Activated CD4-positive, alpha-beta memory T cell treated with anti-CD3 and anti-CD28 coated beads, Interleukin-2, amount 10 ng/mL, durations not matched to agents 7 days and 5 days (primary cell): ENCODE measurements around the gene ZNF473. TPM values are rescaled to one million over a fixed set of nuclear protein-coding genes. Genes with fewer than 3 reads are reported as not detected.

ENCODE experiments used
- CTCF ChIA-PET: fragments of 350-600 bp; sonication (Branson Sonifier 250); formaldehyde crosslinking; loops from one replicate; lab custom pipeline; 2021; ENCODE audit warnings: antibody characterized with exemption, inconsistent platforms; lab: Charles Lee
- POLR2A ChIA-PET: fragments of 350-600 bp; sonication (Branson Sonifier 250); formaldehyde crosslinking; loops from one replicate; lab custom pipeline; 2021; ENCODE audit warnings: antibody characterized with exemption; lab: Charles Lee
- DNase-seq: peaks from one replicate; pipeline ENCODE4 v3.0.0-alpha.2; 2020
- H3K27ac Mint-ChIP-seq: one replicate; pipeline ENCODE4 v1.8.0; 2021; ENCODE audit warnings: mild to moderate bottlenecking, mixed read lengths
- H3K27me3 Mint-ChIP-seq: one replicate; pipeline ENCODE4 v1.8.0; 2021; ENCODE audit warnings: mixed read lengths
- H3K36me3 Mint-ChIP-seq: one replicate; pipeline ENCODE4 v1.8.0; 2021; ENCODE audit warnings: low read depth, mixed read lengths
- H3K4me1 Mint-ChIP-seq: one replicate; pipeline ENCODE4 v1.8.0; 2021; ENCODE audit warnings: mixed read lengths
- H3K4me3 Mint-ChIP-seq: one replicate; pipeline ENCODE4 v1.8.0; 2021; ENCODE audit warnings: mild to moderate bottlenecking, mixed read lengths
- H3K9me3 Mint-ChIP-seq: one replicate; pipeline ENCODE4 v1.8.0; 2021; ENCODE audit warnings: mixed read lengths
- total RNA-seq, 2 experiments: library from RNA; stranded (reverse); gene quantifications; one replicate each; pipeline ENCODE4 v1.2.3, GENCODE V29; 2021

ZNF473 gene
- total RNA-seq, 2 experiments from 2014 or later: 8.0 to 8.1 TPM

DNA sequence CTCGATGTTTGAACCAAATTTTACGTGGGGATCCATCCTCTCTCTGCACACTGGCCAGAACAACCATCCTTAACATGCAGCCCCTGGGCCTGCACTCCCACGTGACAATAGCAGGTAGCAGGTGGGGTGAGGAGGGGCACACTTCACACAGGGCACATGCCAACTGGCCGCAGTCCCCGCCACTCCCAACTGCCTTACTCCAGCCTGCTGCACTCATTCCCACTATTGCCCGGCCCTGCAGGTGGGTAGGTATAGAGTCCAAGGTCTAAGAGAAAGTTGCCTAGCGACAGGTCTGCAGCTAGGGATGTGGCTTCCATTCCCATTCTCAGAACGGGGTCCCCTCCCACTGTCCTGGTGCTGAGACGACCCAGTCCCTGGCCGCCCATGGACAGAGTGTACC, 18.6 kb upstream of the ZNF473 start:
- Mint-ChIP-seq H3K36me3 (peaks cover 64% of the 10 kb centered on the region), H3K4me3 (no peak overlapping the region), H3K4me1 (peaks cover 33% of the 10 kb centered on the region), H3K27me3 (no peaks in the 10 kb centered on the region), H3K9me3 (no peaks in the 10 kb centered on the region), H3K27ac (no peak overlapping the region)
- CTCF ChIA-PET: no interaction called here
- no peak for DNase-seq
- POLR2A ChIA-PET: no interaction called here

DNA sequence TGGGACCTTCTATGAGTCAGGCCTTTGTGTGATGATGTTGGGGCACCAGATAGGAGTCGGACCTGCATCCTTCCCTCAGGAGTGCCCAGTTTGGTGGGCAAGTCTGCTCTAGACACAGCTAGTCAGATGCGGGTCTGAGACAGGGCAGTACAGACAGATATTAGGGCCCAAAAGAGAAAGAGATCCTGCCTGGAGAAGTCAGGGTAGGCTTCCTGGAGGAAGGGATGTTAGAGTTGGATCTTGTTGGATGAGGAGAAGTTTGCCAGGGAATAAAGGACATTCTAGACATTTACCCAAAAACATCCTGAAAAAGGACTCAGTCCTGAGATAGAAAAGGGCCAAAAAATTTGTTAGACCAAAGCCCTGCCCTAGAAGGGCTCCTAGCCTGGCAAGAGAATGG, 17.9 kb upstream of the ZNF473 start:
- no peaks in the 10 kb centered on the region for H3K27me3 Mint-ChIP-seq
- H3K27ac Mint-ChIP-seq: no peak overlapping the region
- no peaks in the 10 kb centered on the region for H3K9me3 Mint-ChIP-seq
- ChIA-PET CTCF (no interaction called here), POLR2A (no interaction called here)
- H3K36me3 Mint-ChIP-seq: peaks cover 62% of the 10 kb centered on the region
- no peak overlapping the region for H3K4me3 Mint-ChIP-seq
- peaks cover 27% of the 10 kb centered on the region for H3K4me1 Mint-ChIP-seq
- no peak for DNase-seq

DNA sequence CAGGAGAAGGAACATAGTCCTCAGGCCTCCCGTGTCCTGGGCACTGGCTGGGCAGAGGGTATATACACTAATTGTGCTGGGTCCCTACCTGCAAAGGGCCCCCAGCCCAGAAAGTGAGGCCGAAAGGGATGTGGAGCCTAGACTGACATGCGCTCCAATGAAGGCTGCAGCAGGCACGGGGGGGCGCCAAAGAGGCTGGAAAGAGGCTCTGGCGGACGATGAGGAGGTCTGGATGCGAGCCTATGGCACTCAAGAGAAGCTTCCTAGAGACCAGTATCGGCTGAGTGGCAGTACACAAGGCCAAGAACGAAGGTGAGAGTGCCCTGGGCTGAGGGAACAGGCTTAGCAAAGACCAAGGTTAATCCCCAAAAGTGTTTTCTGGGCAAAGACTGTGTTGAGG, 17.3 kb upstream of the ZNF473 start:
- DNase-seq: no peak
- peaks cover 61% of the 10 kb centered on the region for H3K36me3 Mint-ChIP-seq
- H3K27ac Mint-ChIP-seq: no peak overlapping the region
- H3K9me3 Mint-ChIP-seq: no peaks in the 10 kb centered on the region
- H3K4me3 Mint-ChIP-seq: no peak overlapping the region
- H3K4me1 Mint-ChIP-seq: peaks cover 21% of the 10 kb centered on the region
- ChIA-PET POLR2A (no interaction called here), CTCF (no interaction called here)
- no peaks in the 10 kb centered on the region for H3K27me3 Mint-ChIP-seq

DNA sequence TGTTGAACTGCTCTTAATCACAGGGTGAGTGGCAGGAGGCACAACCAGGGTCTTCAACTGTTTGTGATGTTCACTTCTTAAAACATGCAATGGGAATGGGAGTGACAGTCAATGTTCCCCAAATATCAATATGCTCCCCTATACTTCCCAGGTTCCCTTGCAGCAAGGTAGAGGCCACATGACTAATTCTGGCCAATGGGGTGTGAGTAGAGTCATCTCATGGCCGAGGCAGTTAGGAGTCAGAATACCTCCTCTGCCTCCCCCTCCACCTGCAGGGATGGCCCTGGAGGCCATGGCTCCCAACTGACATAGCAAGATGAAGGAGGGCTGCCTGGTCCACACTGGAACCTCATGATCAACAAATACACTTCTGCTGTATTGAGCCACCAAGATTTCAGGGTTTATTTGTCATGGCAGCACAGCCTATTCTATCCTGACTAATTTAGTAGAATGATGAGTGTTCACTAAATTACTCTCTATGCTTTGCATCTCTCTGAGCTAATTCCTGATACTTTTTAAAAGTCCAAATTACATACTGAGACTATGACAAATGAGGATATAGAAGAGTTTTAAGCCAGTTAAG, 9.5 kb upstream of the ZNF473 start:
- no peak for DNase-seq
- Mint-ChIP-seq H3K4me1 (peaks cover 6% of the 10 kb centered on the region), H3K36me3 (peaks cover 60% of the 10 kb centered on the region), H3K4me3 (no peak overlapping the region), H3K9me3 (no peaks in the 10 kb centered on the region), H3K27ac (no peak overlapping the region), H3K27me3 (no peaks in the 10 kb centered on the region)
- ChIA-PET CTCF (no interaction called here), POLR2A (interaction anchor here (0.9 kb wide), 1 partner anchor 9 kb away, joined by 3 read pairs; the partner anchor contains the start of gene ZNF473)

DNA sequence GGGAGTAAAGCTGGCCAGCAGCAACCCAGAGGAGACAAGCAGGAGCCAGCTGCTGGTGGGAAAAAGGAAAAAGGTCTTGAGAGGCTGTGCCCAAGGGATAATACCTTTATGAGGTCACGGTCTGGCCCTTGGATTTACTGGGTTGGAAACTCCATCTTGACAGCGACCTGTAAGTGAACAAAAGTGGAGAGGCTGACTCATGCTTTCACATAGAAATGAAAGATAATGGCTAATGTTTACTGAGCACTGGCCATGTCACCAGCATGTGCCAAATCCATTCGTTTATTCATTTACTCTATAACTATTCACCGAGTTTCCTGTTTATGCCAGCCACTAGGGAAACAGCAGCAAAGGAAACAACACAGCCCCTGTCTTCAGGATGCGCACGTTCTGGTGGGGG, 5.3 kb upstream of the ZNF473 start:
- H3K9me3 Mint-ChIP-seq: no peaks in the 10 kb centered on the region
- H3K36me3 Mint-ChIP-seq: peaks cover 38% of the 10 kb centered on the region
- CTCF ChIA-PET: no interaction called here
- H3K27ac Mint-ChIP-seq: no peak overlapping the region
- no peak overlapping the region for H3K4me3 Mint-ChIP-seq
- DNase-seq: no peak
- H3K27me3 Mint-ChIP-seq: no peaks in the 10 kb centered on the region
- H3K4me1 Mint-ChIP-seq: peaks cover 32% of the 10 kb centered on the region
- POLR2A ChIA-PET: no interaction called here

DNA sequence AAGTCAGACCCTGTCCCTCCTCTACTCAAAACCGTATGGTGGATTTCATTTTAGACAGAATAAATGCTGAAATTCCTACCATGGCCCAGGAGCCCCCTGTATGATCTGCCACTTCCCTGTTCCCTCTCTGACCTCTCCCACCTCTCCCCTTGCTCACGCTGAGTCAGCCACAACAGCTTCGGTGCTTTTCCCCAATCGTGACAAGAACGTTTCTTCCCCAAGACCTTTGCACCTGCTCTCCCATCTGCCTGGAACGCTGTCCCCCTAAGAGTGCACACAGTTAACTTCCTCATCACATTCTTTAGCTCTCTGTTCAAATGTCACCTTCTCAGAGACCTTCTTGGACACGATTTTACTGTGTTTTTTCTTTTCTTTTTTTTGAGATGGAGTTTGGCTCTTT, 3.0 kb upstream of the ZNF473 start:
- ChIA-PET CTCF (no interaction called here), POLR2A (no interaction called here)
- no peak for DNase-seq
- Mint-ChIP-seq H3K27ac (no peak overlapping the region), H3K4me1 (peaks cover 49% of the 10 kb centered on the region), H3K4me3 (no peak overlapping the region), H3K9me3 (peaks cover 4% of the 10 kb centered on the region), H3K36me3 (peaks cover 33% of the 10 kb centered on the region), H3K27me3 (no peaks in the 10 kb centered on the region)

DNA sequence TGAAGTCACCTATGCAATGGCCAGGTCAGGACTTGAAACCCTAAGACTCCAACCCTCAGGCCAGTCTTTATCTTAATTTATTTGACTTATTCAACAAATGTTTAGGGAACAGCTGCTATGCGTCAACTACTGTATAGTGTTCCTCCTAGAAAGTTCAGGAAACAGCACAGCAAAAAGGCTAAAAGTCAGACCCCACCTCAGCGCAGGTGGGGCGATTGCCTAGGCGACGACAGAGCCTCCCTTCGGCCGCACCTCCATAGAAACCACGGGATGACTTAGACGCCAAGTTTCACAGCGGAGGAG, 1.1 kb upstream of the ZNF473 start:
- H3K27me3 Mint-ChIP-seq: no peaks in the 10 kb centered on the region
- peaks cover 4% of the 10 kb centered on the region for H3K9me3 Mint-ChIP-seq
- no peak for DNase-seq
- H3K36me3 Mint-ChIP-seq: peaks cover 27% of the 10 kb centered on the region
- H3K27ac Mint-ChIP-seq: peak overlapping the region; percentile 86
- H3K4me3 Mint-ChIP-seq: peak overlapping the region; percentile 85
- CTCF ChIA-PET: interaction anchor here (0.6 kb wide), 1 partner anchor 113 kb away, joined by 3 read pairs; no protein-coding TSS in a partner anchor
- POLR2A ChIA-PET: interaction anchor here (0.9 to 2.7 kb wide), 7 partner anchors 14 to 700 kb away, joined by 3 to 17 read pairs (median 3); partner anchors contain the start of genes AP2A1, ATF5 and NUP62
- H3K4me1 Mint-ChIP-seq: peaks cover 49% of the 10 kb centered on the region

DNA sequence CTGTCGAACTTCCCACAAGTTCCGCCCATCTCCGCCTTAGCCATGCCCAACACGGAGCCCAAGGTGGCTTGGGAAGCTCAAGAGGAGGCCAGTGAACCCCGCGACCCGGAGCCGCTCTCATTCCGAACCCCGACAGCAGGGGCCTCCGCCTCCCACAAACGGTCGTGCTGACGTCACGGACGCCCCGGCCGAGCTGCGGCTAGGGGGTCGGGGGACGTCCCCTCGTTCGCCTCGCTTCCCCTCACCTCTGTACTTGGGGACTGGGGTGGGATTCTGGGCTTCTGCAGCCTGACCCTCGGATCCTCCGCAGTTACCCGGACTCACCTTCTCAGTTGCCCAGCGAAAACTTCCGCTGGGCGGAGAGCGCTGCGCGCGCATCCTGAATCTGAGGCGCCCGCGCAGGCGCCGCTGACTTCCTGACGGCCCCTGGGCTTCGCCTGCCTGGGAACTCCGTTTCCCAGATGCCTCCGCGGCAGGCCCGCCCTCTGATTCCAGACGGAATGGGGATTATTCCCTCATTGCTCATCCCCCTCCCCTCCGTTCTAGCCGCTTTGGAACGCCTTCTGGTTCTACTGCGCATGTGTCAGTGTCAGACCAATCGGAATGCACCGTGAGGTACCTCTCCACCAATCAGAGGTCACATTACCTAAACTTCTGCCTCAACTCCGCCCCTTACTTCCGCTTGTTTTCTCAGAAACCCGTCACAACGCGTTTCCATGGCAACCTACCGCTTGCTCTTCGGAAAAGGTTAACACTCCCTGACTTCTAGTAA, 597 bp upstream of the ZNF473 start, which contains the start of gene VRK3:
TSS of gene VRK3 (minus strand) at position 351 of the 772 bp plus-strand sequence. CDS start 9,210 bp downstream, outside the sequence.
- peak within 1 kb of the TSS; percentile 86 for H3K27ac Mint-ChIP-seq
- peak within 1 kb of the TSS; percentile 85 for H3K4me3 Mint-ChIP-seq
- H3K27me3 Mint-ChIP-seq: no peaks in the 10 kb centered on the region
- H3K36me3 Mint-ChIP-seq: peaks cover 27% of the 10 kb centered on the region
- CTCF ChIA-PET: interaction anchor here (0.6 kb wide), 2 partner anchors 97 to 113 kb away, joined by 3 read pairs; no protein-coding TSS in a partner anchor
- H3K9me3 Mint-ChIP-seq: peaks cover 4% of the 10 kb centered on the region
- H3K4me1 Mint-ChIP-seq: peaks cover 49% of the 10 kb centered on the region
- POLR2A ChIA-PET: interaction anchor here (0.7 to 2.7 kb wide), 10 partner anchors 8 to 700 kb away, joined by 3 to 17 read pairs (median 3); partner anchors contain the start of genes AKT1S1, AP2A1, ATF5 and NUP62
- peak; percentile 98 for DNase-seq

DNA sequence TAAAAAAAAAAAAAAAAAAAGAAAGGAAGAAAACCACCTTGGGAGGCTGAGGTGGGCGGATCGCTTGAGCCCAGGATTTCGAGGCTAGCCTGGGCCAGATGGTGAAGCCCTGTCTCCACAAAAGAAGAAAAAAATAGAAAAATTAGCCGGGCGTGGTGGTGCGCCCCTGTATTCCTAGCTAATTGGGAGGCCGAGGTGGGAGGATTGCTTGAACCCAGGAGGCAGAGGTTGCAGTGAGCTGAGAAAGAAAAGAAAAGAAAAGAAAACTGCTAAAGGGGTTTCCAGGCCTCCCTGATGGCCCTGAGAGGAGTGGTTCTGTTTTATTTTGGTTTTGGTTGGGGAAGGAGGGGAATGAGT, 723 bp downstream of the ZNF473 start:
- CTCF ChIA-PET: no interaction called here
- Mint-ChIP-seq H3K27me3 (no peaks in the 10 kb centered on the region), H3K36me3 (peaks cover 25% of the 10 kb centered on the region), H3K27ac (no peak overlapping the region), H3K4me1 (peaks cover 42% of the 10 kb centered on the region), H3K4me3 (peak overlapping the region; percentile 85), H3K9me3 (peaks cover 4% of the 10 kb centered on the region)
- no peak for DNase-seq
- POLR2A ChIA-PET: interaction anchor here (1.4 to 2.7 kb wide), 2 partner anchors 34 to 97 kb away, joined by 4 to 17 read pairs; partner anchors contain the start of genes ATF5 and NUP62

DNA sequence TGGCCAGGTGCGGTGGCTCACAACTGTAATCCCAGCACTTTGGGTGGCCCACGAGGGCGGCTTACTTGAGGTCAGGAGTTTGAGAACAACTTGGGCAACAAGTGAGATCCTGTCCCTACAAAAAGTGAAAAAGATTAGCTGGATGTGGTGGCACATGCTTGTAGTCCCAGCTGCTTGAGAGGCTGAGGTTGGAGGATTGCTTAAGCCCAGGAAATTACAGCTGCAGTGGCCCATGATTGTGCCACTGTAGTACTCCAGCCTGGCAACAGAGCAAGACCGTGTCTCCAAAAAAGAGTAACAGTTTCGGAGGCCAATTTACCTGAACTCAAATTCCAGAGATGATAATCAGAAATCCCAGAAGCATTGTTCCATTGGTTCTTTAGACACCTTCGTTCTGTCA, 4.4 kb downstream of the ZNF473 start:
- Mint-ChIP-seq H3K36me3 (peaks cover 46% of the 10 kb centered on the region), H3K4me1 (peaks cover 17% of the 10 kb centered on the region), H3K27ac (no peak overlapping the region), H3K4me3 (no peak overlapping the region), H3K9me3 (peaks cover 4% of the 10 kb centered on the region), H3K27me3 (no peaks in the 10 kb centered on the region)
- CTCF ChIA-PET: no interaction called here
- POLR2A ChIA-PET: no interaction called here
- no peak for DNase-seq

DNA sequence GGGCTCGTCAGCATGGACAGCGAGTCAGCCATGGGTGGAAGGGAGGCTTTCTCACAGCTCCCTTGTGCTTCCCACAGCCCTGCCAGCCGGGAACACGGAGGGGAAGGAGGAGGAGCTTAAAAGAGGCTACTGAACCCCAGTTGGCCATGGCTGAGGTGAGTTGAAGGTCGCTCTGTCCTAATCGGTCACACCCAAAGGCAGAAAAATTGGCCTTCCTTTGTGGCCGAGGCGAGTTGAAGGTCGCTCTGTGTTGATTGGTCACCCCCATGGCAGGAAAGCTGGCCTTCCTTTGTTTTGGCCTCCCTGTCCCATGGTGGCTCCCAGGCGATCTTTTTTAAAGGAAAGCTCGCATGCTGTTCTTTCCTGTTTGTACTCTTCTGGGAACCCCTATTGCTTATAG, 5.1 kb downstream of the ZNF473 start:
- POLR2A ChIA-PET: no interaction called here
- Mint-ChIP-seq H3K27me3 (no peaks in the 10 kb centered on the region), H3K27ac (no peak overlapping the region), H3K36me3 (peaks cover 45% of the 10 kb centered on the region), H3K4me3 (no peak overlapping the region), H3K9me3 (peaks cover 2% of the 10 kb centered on the region), H3K4me1 (peaks cover 13% of the 10 kb centered on the region)
- CTCF ChIA-PET: no interaction called here
- DNase-seq: no peak

DNA sequence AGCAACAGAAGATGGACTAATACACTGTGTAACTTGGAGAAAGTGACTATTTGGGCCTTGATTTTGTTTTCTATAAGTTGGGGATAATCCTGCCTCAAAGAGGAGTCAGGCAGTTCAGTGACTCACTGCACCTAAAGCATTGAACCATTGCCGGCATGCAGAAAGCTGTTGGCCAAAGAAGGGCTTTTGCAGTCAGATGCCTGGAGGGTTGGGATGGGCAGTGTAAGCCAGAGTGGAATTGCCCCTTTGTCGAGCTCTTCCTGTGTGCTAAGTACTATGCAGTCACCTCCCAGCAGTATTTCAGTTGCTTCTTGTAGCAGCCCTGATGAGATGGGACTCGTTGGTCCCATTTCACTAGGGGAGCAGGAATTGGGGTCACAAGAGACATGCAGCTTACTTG, 11.1 kb downstream of the ZNF473 start:
- Mint-ChIP-seq H3K4me3 (no peak overlapping the region), H3K27ac (no peak overlapping the region), H3K27me3 (no peaks in the 10 kb centered on the region), H3K36me3 (peaks cover 62% of the 10 kb centered on the region), H3K4me1 (no peaks in the 10 kb centered on the region), H3K9me3 (peaks cover 2% of the 10 kb centered on the region)
- no peak for DNase-seq
- ChIA-PET CTCF (no interaction called here), POLR2A (no interaction called here)

DNA sequence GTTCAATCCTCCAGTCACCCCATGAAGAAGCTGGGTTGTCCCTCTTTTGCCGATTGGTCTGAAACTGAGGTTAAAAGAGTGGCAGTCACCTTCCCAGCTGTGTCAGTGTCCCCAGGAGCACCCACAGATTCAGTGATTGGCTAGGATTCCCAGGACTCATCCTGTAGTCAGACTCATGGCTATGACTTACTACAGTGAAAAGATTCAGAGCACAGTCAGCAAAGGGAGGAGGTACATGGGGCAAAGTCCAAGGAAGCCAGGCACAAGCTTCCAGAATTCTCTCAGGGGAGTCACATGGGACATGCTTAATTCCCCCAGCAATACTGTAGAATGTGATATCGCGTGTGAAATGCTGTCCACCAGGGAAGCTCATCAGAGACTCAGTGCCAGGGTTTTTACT, 14.2 kb downstream of the ZNF473 start:
- no peaks in the 10 kb centered on the region for H3K4me1 Mint-ChIP-seq
- H3K27ac Mint-ChIP-seq: no peak overlapping the region
- no peak for DNase-seq
- H3K4me3 Mint-ChIP-seq: no peak overlapping the region
- ChIA-PET POLR2A (interaction anchor here (1.4 kb wide), 1 partner anchor 11 kb away, joined by 4 read pairs; no protein-coding TSS in a partner anchor), CTCF (no interaction called here)
- H3K36me3 Mint-ChIP-seq: peaks cover 67% of the 10 kb centered on the region
- H3K27me3 Mint-ChIP-seq: no peaks in the 10 kb centered on the region
- H3K9me3 Mint-ChIP-seq: peaks cover 30% of the 10 kb centered on the region
